ENCODE data around the gene EPS8L2.

EPS8L2 gene

DNA sequence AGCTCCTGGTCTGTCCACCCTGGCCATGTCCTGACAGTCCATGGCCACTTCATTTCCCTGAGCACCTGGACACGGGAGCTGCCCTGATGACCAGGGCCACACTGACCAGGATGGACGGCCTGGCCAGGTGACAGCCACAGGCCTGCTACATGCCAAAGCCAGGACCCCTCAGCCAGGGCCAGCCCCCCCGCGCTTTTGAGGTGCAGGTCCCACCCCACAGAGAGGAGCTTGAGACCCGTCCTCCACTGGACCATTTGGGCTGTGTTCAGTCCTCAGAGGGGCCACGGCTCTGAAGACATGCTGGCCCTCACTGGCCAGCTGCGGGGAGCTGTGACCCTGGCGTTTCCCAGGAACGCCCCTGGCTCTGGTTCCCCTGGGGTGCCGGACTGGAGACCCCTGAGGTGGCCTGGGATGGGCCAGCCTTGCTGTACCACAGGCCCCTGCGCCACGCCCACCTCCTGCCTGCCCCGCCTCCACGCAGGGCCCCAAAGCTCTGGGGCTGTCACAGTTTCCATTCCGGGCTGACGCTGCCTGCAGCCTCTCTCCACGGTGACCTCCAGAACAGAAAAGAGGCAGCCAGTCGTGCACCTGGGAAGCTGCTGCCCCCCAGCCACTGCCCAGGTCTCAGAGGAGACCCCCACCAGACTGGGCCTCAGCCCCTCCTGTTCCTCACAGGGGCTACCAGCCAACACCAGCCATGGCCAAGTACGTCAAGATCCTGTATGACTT lies 18.2 kb downstream of the EPS8L2 start:
- TF ChIP-seq YY1 (IDR thresholded peaks at IDR 0.05; ENCODE audit: insufficient read depth, insufficient read length) (no peak), SUZ12 (IDR thresholded peaks at IDR 0.05; ENCODE audit: extremely low read depth, insufficient read depth, insufficient read length) (no peak), ZNF274 (IDR thresholded peaks at IDR 0.05; ENCODE audit: low read depth, low read length) (no peak)
- DNase-seq (ENCODE audit: low read depth, low spot score), result no peak
- Histone ChIP-seq H3K9me3 (ENCODE audit: insufficient read depth, low read length) (no peaks in the 10 kb centered on the region), H3K36me3 (ENCODE audit: insufficient read depth, insufficient read length, low read length) (peaks cover 49% of the 10 kb centered on the region), H3K27me3 (ENCODE audit: insufficient read depth, insufficient read length) (peaks cover 19% of the 10 kb centered on the region), H3K4me3 (ENCODE audit: insufficient read length, low read depth) (no peak overlapping the region), H3K4me1 (ENCODE audit: insufficient read depth, insufficient read length) (peaks cover 27% of the 10 kb centered on the region), H3K9ac (ENCODE audit: insufficient read length, low read depth) (no peak overlapping the region)

DNA sequence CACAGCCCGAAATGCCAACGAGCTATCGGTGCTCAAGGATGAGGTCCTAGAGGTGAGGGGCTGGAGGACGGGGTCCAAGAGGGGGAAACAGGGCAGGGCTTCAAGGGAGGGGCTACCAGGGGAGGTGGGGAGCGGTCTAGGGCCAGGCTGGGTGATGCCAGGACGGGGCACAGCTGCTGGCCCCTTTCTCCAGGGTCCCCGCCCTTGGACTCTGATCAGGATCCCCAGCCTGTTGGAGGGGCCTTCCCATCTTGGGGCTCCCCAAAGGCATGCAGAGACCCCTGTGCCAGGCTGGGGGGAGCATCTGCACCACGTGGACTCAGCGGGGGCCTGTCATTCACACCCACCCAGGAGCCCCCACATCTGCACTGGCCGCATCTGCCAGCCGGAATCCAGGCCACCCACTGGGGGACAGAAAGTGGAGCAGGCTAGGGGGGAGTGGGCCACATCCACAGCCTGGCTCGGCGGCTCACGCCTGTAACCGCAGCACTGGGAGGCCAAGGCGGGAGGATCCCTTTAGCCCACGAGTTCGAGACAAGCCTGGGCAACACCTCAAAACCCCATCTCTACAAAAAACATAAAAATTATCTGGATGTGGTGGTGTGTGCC lies 18.9 kb downstream of the EPS8L2 start:
- TF ChIP-seq SUZ12 (IDR thresholded peaks at IDR 0.05; ENCODE audit: extremely low read depth, insufficient read depth, insufficient read length), result no peak
- no peak for TF ChIP-seq ZNF274 (IDR thresholded peaks at IDR 0.05; ENCODE audit: low read depth, low read length)
- TF ChIP-seq YY1 (IDR thresholded peaks at IDR 0.05; ENCODE audit: insufficient read depth, insufficient read length), result no peak
- no peak for DNase-seq (ENCODE audit: low read depth, low spot score)
- Histone ChIP-seq H3K36me3 (ENCODE audit: insufficient read depth, insufficient read length, low read length) (peaks cover 44% of the 10 kb centered on the region), H3K9ac (ENCODE audit: insufficient read length, low read depth) (no peak overlapping the region), H3K27me3 (ENCODE audit: insufficient read depth, insufficient read length) (peaks cover 12% of the 10 kb centered on the region), H3K9me3 (ENCODE audit: insufficient read depth, low read length) (no peaks in the 10 kb centered on the region), H3K4me3 (ENCODE audit: insufficient read length, low read depth) (no peak overlapping the region), H3K4me1 (ENCODE audit: insufficient read depth, insufficient read length) (peaks cover 22% of the 10 kb centered on the region)

DNA sequence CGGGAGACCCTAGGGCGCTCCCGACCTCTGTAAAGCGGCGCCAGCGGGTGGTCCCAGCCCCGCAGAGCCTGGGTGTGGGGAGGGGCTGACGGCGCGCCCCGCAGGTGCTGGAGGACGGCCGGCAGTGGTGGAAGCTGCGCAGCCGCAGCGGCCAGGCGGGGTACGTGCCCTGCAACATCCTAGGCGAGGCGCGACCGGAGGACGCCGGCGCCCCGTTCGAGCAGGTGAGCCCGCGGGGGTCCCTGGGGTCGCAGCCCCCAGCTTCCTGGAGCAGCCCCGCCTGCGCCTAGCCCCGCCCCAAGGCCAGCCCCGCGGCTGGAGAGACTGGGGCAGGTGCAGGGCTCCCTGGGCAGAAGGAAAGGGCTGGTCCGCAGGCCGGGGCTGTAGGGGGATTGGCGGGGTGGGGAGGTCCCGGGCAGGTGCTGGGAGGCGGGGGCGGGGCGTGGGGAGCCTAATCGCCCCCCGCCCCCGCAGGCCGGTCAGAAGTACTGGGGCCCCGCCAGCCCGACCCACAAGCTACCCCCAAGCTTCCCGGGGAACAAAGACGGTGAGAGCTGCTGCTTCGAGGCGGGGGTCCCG lies 19.7 kb downstream of the EPS8L2 start:
- H3K9me3 ChIP-seq (ENCODE audit: insufficient read depth, low read length), result no peaks in the 10 kb centered on the region
- DNase-seq (ENCODE audit: low read depth, low spot score), result no peak
- TF ChIP-seq SUZ12 (IDR thresholded peaks at IDR 0.05; ENCODE audit: extremely low read depth, insufficient read depth, insufficient read length) (no peak), ZNF274 (IDR thresholded peaks at IDR 0.05; ENCODE audit: low read depth, low read length) (no peak), YY1 (IDR thresholded peaks at IDR 0.05; ENCODE audit: insufficient read depth, insufficient read length) (no peak)
- peaks cover 7% of the 10 kb centered on the region for H3K27me3 ChIP-seq (ENCODE audit: insufficient read depth, insufficient read length)
- H3K36me3 ChIP-seq (ENCODE audit: insufficient read depth, insufficient read length, low read length), result peaks cover 40% of the 10 kb centered on the region
- H3K9ac ChIP-seq (ENCODE audit: insufficient read length, low read depth), result no peak overlapping the region
- H3K4me1 ChIP-seq (ENCODE audit: insufficient read depth, insufficient read length), result peaks cover 17% of the 10 kb centered on the region
- no peak overlapping the region for H3K4me3 ChIP-seq (ENCODE audit: insufficient read length, low read depth)

DNA sequence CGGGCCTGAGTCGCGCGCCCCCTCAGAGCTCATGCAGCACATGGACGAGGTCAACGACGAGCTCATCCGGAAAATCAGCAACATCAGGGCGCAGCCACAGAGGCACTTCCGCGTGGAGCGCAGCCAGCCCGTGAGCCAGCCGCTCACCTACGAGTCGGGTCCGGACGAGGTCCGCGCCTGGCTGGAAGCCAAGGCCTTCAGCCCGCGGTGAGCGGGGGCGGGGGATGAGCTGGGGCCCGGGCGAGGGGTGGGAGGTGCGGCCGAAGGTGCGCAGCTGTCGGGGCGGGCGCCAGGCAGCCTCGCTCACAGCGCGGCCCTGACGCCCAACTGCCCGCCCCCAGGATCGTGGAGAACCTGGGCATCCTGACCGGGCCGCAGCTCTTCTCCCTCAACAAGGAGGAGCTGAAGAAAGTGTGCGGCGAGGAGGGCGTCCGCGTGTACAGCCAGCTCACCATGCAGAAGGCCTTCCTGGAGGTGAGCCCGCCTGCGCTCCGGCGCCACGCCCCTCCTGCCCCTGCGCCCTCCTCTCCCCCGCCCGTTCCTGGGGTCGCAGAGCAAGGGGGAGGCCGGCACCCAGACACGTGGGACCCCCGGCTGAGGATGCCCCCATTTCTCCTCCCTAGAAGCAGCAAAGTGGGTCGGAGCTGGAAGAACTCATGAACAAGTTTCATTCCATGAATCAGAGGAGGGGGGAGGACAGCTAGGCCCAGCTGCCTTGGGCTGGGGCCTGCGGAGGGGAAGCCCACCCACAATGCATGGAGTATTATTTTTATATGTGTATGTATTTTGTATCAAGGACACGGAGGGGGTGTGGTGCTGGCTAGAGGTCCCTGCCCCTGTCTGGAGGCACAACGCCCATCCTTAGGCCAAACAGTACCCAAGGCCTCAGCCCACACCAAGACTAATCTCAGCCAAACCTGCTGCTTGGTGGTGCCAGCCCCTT lies 20.5 kb downstream of the EPS8L2 start:
- Histone ChIP-seq H3K4me1 (ENCODE audit: insufficient read depth, insufficient read length) (peaks cover 17% of the 10 kb centered on the region), H3K9me3 (ENCODE audit: insufficient read depth, low read length) (no peaks in the 10 kb centered on the region), H3K36me3 (ENCODE audit: insufficient read depth, insufficient read length, low read length) (peaks cover 40% of the 10 kb centered on the region), H3K4me3 (ENCODE audit: insufficient read length, low read depth) (no peak overlapping the region), H3K9ac (ENCODE audit: insufficient read length, low read depth) (no peak overlapping the region), H3K27me3 (ENCODE audit: insufficient read depth, insufficient read length) (peaks cover 7% of the 10 kb centered on the region)
- TF ChIP-seq YY1 (IDR thresholded peaks at IDR 0.05; ENCODE audit: insufficient read depth, insufficient read length), result no peak
- TF ChIP-seq SUZ12 (IDR thresholded peaks at IDR 0.05; ENCODE audit: extremely low read depth, insufficient read depth, insufficient read length), result no peak
- no peak for TF ChIP-seq ZNF274 (IDR thresholded peaks at IDR 0.05; ENCODE audit: low read depth, low read length)
- DNase-seq (ENCODE audit: low read depth, low spot score), result no peak

DNA sequence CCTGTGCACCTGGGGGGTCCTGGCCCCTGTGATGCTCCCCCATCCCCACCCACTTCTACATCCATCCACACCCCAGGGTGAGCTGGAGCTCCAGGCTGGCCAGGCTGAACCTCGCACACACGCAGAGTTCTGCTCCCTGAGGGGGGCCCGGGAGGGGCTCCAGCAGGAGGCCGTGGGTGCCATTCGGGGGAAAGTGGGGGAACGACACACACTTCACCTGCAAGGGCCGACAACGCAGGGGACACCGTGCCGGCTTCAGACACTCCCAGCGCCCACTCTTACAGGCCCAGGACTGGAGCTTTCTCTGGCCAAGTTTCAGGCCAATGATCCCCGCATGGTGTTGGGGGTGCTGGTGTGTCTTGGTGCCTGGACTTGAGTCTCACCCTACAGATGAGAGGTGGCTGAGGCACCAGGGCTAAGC lies 21.3 kb downstream of the EPS8L2 start:
- no peak for DNase-seq (ENCODE audit: low read depth, low spot score)
- H3K36me3 ChIP-seq (ENCODE audit: insufficient read depth, insufficient read length, low read length), result peaks cover 33% of the 10 kb centered on the region
- TF ChIP-seq SUZ12 (IDR thresholded peaks at IDR 0.05; ENCODE audit: extremely low read depth, insufficient read depth, insufficient read length), result no peak
- TF ChIP-seq ZNF274 (IDR thresholded peaks at IDR 0.05; ENCODE audit: low read depth, low read length), result no peak
- TF ChIP-seq YY1 (IDR thresholded peaks at IDR 0.05; ENCODE audit: insufficient read depth, insufficient read length), result no peak
- H3K27me3 ChIP-seq (ENCODE audit: insufficient read depth, insufficient read length), result peaks cover 7% of the 10 kb centered on the region
- H3K9me3 ChIP-seq (ENCODE audit: insufficient read depth, low read length), result no peaks in the 10 kb centered on the region
- no peak overlapping the region for H3K9ac ChIP-seq (ENCODE audit: insufficient read length, low read depth)
- H3K4me3 ChIP-seq (ENCODE audit: insufficient read length, low read depth), result no peak overlapping the region
- H3K4me1 ChIP-seq (ENCODE audit: insufficient read depth, insufficient read length), result peaks cover 17% of the 10 kb centered on the region

DNA sequence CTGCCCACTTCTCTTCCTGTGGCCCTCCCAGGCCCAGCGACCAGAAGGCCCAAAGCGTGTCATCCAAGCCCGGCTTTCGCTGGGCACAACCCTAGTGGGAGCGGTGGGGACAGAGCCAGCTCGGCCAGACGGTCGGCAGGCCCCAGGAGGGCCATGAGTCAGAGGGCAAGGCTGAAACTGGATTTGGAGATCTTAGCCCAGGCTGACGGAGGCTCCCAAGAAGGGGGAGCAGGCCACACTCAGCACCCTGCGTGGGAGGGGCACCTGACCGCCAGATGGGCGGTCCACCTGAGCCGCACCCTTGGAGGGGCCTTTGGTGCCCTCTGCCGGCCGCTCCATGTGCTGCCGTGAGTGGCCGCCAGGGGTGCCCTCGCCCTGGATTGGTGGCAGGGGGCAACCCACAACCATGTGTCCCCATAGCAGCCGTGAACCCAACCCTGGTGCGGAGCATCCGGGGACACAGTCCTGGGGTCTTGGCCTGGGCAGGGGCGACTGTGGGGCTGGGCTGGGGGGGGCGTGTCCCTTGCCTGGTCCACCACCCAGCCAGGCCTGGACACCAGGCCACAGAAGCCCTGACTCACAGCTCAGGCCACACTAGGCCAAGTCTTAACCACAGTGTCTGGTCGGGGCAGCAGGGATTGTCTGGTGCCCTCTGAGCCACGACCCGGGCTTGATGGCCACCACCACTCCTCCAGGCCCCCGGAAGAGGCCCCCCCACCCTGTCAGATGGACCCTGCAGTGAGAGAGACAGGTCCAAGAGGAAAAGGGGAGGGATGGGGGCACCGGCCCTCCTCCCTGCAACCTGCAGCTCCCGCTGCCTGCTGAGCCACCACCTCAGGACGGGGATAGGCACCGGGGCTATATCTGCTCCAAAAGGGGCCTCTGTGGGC lies 22.1 kb downstream of the EPS8L2 start:
- Histone ChIP-seq H3K4me3 (ENCODE audit: insufficient read length, low read depth) (no peak overlapping the region), H3K36me3 (ENCODE audit: insufficient read depth, insufficient read length, low read length) (peaks cover 31% of the 10 kb centered on the region), H3K9ac (ENCODE audit: insufficient read length, low read depth) (peak overlapping the region; percentile 67), H3K27me3 (ENCODE audit: insufficient read depth, insufficient read length) (peaks cover 7% of the 10 kb centered on the region), H3K4me1 (ENCODE audit: insufficient read depth, insufficient read length) (peaks cover 17% of the 10 kb centered on the region), H3K9me3 (ENCODE audit: insufficient read depth, low read length) (no peaks in the 10 kb centered on the region)
- no peak for TF ChIP-seq YY1 (IDR thresholded peaks at IDR 0.05; ENCODE audit: insufficient read depth, insufficient read length)
- no peak for TF ChIP-seq SUZ12 (IDR thresholded peaks at IDR 0.05; ENCODE audit: extremely low read depth, insufficient read depth, insufficient read length)
- no peak for TF ChIP-seq ZNF274 (IDR thresholded peaks at IDR 0.05; ENCODE audit: low read depth, low read length)
- DNase-seq (ENCODE audit: low read depth, low spot score), result peak; percentile 57

Measured in NT2/D1 (cell line).